Measurements from ENCODE around the gene CRAT.

The CRAT gene

DNA sequence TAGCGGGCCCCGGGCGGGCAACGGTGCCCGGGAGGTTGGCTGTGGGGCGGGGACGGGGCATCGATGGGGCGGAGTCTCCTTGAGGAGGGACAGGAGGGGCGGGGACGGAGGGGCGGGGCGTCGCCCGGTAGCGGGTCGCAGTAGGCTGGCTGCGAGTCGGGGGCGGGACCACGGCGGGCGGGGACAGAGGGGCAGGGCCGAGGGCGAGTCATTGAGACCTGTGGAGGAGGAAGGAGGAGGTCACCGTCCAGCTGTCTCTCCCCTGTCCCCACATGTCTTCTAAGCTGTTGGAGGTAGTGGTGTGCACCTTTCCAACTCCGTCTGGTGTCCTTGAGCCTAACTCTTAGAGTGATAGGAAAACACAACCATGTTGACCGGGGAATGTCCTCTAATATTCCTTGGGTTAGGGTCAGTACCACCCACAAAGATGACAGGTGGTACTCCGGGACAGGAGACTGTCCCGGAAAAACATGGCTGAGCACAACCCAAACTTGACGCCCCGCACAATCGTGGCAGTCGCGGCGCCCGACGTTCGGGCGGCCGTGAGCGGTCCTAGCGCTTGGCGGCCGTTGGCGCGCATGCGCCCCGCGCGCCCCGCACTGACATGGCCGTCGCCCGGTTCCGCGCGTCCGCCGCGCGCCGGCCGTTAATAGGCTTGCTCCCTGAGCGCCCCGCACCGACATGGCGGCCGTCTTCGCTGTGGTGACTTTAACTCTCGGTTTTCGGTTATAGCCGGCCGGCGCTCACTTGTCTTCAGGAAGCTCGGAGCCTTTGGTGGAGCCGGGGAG, at the start of gene CRAT, which contains the start of gene PTPA:
Gene CRAT, minus strand, starts transcription at position 54 of the 788 bp plus-strand sequence. CDS start 284 bp downstream, outside the sequence.
Gene PTPA, plus strand, starts transcription at position 676 of the 788 bp plus-strand sequence. CDS start 186 bp downstream, outside the sequence.
- peak; percentile 82 for DNase-seq

DNA sequence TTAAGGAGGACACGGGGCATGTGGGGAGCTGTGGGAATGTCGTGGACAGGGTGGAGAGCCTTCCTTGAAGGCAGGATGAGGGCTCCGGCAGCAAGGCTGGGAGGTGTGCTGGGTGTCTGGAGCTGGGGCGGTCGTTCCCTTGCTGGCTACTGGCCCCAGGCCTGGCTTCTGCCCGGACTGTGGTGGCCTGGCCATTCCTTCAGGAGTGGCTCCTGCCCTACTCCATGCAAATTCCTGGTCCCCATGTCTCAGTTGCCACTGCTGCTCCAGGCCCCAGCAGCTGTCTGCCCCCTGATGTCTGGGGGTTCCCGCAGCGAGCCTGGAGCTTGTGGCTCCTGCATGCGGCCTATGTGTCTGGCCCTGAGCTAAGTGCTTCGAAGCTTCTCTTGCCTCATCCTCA, 45.6 kb upstream of the CRAT start:
- no peak for DNase-seq

DNA sequence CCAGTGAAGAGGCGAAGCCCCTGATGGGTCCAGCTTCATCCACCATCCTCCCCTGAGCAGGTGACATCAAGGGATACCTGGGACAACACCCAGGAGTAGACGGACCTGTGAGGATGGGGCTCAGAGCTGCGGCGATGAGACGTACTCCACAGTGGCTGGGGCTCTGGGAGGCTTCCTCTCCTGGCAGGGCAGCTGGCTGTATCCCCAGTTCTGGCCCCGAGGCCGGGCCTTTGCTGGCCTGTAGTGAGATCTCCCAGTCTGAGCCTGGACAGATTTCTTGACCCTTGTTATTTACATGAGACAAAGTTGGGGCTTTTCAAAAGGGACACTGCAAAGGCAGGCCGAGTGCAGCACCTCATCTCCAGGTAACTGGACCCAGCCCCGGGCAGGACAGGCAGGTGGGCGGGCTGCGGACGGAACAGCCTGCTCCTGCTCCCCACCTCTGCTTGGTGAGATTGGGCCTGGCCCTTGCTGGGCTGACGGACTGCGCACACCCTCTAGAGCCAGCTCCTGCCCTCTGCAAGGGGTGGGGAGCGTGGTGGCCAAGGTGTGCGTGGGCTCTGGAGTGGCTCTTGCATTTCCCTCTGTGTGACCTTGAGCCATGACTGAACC, 44.4 kb upstream of the CRAT start:
- DNase-seq: no peak

DNA sequence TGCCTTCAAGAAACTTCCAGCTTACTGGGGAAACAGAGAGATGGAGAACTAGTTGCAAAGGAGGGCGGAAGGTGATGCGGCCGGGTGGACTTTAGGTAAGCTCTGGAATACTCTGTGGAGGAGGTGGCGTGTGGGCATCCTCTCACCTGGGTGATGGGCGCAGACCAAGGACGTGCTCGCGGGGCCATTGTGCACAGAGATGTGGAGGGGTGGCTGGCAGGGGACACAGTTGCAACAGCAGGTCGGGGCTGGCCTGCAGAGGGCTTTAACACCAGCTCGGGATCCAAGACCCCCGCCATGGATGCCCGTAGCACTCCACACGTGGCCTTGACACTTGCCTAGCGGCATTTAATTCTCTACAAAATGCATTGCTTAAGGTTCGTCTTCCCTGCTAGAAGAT, 40.9 kb upstream of the CRAT start:
- no peak for DNase-seq

DNA sequence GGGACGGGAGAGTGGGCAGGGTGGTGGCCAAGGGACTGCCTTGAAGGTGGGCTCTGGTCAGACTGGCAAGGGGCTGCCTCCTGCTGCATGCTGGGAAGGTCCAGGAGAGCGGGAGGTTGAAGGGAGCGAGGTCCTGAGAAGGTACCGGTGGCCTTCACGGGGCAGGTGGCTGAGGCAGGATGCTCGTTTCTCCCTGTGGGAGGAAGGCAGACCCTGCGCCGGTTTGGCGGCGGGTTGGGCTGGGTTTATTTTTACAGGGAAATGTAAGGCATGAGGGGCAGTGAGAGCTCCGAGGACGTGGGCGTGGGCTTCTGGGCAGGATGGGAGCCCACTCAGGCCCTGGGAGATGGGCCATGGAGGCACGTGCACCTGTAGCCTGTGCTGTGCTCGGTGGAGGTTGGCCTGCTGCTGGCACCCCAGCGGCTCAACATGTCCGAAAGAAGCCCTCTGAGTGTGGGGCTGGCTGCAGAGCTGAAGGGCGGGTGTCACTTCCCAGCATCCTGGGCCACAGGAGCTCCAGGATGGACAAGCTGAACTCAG, 40.1 kb upstream of the CRAT start:
- no peak for DNase-seq

DNA sequence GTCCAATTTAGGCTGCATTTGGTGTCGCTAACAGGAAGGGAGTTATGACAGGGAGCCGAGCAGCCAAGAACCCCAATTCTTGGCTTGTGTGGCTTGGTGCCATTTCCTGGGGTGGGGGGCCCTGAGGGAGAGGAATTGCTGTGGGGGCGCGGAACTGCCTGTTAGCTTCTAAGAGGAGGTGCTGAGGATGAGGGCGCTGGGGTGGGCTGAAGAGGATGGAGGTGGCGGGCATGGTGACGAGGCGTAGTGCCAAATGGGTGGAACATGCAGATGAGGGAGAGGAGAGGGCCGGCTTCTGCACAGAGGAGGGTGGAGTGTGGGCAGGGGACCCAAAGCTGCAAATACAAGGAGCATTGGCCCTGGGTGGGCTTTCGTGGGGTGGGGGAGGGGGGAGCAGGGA, 39.5 kb upstream of the CRAT start:
- DNase-seq: no peak

DNA sequence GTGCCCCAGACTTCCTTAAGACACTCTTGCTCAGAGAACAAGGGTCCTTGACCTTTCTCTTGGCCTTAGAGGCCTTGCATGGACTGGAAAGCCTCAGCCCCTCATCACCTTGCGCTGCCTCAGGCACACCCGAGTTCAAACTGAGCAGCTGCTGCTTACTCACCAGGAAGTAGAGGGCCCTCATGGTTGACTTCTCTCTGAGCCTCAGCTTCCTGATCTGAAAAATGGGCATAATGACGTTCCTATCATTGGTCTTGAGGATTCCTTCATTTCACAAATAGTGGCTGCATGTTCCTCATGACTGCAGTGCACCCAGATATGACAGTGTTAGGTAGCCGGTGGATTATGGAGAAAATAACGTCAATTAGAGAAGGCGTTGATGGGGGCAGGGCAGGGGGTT, 38.8 kb upstream of the CRAT start:
- DNase-seq: no peak

DNA sequence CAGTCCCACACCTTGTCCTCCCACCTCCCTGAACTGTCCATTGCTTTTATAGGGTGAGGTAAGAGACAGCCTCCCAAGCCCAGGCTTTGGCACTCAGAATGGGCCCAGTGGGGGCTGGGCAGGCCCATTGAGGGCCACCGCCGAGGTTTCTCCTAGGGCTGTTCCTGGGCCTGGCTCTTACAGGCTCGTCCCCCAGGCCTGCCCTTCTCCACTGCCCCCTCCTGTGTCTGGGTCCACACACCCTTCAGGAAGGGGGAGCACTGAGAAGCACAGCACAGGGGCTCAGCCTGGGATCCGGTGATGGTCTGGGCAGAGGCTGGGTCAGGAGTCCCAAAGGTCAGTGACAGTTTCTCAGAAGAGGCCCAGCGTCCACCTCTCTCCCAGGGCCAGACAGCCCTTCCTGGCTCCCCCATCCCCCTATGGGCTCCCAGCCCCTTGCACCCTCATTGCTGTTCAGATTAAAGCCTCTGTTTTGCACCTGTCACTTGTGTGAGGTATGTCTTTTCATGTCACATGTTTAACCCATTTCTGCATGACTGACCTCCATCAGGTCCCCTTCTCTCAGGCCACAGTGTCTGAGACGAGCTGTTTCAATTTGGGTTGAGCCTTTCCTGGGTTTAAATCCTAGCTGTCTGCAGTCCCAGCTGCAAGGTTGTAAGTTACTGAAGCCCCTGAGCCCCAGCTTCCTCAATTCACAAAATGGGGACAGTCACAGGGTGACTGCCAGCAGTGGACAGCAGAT, 38.0 kb upstream of the CRAT start:
- no peak for DNase-seq

DNA sequence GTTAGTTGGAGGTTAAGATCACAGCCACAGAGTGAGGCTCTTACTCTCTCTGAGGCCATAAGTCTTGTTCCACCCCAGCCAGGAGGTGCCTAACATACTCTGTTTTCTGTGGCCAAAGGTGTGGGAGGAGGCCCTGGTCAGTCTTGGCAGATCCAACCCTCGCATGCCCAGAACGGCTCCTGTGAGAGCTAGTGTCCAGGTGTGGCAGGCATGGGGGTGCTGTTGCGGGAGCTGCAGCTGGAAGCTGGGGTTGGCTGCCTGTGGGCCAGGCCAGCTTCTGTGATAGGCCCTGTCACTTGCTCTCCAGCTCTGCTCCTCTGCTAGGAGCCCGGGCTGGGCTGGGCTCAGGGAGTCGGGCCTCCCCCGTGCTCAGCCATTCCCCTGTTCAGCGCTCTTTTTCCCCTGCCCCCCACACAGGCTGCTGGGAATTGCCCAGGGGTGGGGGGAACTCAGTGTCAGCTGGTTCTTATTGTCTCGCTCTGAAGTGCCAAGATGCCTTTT, 35.9 kb upstream of the CRAT start:
- DNase-seq: no peak

DNA sequence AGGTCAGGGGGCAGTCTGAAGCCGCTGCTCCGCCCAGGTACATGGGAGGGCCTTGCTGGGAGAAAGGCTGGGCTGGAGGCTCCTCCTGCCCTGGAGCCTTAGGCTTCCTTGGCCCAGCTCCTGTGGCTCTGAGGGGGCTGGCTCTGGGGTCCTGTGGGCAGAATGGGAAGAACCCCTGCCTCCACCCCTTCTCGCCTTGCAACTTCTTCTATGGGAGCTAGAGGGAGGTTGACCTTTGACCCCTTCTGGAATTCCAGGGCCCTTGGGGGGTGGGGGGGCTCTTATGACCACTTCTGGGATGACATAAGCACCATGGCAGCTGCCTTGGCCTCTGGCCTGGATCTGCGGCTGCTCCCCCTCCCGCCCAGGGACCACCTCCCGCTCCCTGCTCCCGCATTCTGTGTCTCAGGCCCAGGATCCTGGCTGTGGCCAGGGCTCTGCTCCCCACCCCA, 35.3 kb upstream of the CRAT start:
- DNase-seq: no peak

DNA sequence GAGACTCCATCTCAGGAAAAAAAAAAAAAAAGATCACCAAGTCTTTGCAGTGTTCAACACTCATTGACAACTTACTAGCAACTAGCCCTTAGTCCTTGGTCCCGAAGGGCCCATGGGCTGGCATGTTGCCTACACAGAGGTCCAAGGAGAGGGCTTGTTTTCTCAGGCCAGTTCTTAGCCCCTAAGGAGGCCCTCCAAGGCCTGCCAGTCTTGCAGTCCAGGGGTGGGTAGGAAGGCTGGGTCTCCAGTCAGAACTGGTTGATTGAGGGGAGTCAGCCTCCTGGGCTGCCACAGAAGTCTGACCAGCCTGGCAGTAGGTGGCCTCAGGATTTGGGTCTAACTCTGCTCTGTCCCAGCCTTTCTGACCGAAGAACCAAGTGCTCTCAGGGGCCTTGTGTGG, 34.7 kb upstream of the CRAT start:
- DNase-seq: no peak

DNA sequence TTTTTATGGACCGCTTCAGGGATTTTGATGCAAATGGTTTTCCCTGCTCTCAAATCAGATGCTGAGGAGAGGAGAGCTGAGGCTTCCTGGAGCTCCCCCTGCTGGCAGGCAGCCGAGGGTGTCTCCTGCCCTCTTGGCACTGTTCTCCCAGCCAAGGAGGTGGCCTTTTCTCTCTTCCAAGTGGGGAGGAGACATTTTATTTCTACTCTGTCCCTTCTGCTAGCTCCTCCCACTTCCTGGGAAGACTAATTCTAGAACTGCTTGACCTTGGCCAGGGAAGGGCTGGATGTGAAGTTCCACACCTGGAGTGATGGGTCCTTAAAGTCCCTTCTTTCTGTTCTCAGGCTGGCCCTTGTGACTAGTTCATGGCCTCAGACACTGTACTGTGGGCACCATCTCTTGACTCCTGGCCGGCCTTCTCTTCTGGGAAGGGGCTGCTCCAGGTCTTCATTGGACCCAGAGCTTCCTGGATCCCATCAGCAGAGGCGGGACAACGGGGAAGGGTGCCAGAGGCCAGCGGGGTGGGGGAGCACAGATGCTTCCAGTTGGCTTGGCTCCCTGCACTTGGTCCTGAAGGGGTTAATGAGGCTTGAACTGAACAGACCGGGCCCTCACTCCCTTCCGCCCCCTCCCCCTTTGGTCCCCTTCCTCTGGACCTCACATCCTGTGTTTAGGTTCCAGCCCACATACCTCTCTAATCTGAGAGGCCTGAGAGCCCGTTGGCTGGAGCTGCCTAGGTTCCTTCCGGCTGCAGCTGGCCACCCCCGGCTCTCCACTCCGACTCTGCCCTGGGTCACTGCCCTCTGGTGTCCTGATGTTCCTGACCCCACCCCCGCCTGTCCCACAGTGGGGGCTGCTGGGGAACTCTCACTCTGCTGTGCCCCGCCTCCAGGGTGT, 32.7 kb upstream of the CRAT start:
- peak; percentile 33 for DNase-seq

DNA sequence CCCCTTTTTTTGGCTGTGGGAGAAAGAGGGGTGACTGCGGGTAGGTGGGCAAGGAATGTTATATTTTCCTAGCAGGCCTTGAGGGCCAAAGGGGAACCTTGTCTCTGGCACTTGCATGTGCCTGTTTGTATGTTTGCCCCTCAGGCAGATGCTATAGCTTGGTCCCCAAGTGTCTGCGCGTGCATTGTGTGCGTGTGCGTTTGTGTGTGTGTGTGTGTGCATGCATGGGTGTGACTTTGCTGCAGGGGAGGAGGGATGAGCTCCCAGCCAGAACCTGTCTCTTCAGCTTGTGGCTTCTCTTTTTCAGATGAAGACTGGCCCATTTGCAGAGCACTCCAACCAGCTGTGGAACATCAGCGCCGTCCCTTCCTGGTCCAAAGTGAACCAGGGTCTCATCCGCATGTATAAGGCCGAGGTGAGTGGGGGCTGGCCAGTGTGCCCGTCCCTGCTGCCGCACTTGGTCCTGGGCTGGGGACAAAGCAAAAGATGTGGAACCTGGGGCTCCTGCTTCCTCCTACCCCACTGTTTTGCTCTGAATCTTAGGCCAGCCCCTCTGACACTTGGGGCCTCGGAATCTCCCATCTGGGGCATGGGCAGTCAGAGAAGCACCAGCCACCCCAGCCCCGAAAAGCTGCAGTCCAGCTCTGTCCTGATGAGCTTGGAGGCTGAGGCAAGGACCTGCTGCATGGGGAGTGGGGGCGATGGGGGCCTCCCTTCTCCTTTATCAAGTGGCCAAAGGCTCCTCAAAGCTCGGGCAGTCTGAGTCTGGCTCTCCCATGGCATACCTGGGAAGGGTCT, 31.7 kb upstream of the CRAT start:
- DNase-seq: no peak

DNA sequence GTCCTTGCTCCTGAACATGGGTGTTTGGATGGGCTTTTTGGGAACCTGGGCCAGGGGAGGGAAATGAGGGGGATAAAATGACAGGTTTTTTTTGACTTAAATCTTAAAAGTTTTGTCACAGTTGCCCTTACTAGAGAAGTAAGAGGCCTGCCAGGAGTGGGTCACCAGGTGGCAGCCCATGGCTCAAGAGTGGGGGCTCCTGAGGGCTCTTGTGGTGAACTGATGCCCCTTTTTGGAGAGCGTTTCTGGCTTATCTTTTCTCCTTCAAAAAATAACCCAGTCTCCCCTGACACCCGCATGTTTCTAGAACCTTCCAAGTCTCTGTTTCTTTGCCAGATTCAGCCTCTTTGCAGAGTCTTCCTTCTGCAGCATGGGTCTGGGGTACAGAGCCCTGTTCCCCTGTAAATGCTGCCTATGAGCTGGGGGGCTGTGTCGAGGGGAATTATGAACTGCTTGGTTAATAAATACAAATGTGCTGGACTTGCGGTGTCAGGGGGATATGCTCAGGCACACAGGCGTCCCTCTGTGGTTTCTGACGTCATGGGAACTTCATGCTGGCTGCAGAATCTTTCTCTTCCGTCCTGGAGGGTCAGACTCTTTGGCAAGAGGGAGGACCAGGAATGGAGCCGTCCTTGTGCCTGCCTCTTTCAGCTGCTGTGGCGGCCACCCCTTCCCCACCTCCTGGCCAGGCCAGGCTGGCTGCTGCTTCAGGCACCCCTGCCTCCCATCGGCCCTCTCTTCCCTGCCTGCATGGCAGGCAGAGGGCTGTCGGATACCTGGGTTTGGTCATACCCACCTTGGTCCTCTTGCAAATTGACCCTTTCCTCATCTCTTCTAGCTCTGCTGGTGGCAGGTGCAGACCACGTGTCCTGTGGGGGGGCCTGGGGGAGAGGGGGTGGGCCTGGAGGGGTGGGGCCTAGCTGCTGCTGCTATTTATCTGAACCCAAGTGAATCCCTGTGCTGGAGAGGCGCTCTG, 30.8 kb upstream of the CRAT start:
- peak; percentile 69 for DNase-seq

DNA sequence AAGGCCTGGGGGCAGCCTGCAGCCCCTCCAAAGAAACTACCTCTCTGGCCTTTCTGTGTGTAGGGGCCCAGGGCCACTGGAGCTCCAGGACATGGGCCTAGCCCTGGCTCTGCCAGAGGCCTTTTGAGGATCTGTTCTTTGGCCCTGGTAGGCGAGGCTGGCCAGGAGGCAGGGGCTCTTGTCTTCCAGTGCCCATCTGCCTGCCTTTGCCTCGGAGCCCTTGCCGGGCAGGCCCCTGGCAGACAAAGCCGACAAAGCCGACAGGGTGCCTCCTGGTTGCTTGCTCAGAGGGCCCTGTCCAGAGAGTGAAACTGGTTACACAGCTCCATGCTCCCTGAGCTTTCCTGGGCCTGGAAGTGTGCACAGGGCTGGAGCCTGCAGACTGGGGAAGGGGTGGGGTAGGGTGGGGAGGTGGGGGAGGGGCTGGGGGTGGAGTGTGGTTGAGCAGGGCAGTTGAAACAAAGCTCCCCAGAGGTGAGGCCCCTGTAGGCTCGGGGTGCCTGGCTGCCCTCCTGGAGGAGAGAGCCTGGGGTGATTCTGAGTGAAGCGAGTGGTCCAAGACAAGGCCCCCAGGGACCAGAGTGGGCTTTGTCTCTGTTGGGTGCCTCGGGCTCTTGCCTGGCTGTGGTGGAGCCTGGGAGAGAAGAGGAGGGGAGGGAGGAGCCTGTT, 29.9 kb upstream of the CRAT start:
- DNase-seq: peak; percentile 31

DNA sequence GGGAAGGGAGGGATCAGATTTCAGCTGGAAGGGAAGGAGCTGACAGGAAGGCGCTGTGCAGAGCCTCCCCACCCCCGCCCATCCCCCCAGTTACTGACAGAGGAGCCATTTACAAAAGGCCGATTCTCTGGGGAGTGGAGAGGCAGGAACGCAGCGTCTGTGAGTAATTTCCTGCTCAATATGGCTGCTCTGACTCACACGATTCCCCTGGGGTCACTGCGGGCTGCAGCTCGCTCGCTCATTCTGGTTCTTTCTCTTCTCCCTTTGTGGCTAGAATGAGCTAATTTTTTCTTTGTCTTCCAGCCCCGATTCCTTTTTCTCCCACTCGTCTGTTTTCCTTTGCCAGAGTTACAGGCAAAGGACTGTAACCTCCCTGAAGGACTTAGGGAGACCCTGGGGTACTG, 29.4 kb upstream of the CRAT start:
- DNase-seq: peak; percentile 96

DNA sequence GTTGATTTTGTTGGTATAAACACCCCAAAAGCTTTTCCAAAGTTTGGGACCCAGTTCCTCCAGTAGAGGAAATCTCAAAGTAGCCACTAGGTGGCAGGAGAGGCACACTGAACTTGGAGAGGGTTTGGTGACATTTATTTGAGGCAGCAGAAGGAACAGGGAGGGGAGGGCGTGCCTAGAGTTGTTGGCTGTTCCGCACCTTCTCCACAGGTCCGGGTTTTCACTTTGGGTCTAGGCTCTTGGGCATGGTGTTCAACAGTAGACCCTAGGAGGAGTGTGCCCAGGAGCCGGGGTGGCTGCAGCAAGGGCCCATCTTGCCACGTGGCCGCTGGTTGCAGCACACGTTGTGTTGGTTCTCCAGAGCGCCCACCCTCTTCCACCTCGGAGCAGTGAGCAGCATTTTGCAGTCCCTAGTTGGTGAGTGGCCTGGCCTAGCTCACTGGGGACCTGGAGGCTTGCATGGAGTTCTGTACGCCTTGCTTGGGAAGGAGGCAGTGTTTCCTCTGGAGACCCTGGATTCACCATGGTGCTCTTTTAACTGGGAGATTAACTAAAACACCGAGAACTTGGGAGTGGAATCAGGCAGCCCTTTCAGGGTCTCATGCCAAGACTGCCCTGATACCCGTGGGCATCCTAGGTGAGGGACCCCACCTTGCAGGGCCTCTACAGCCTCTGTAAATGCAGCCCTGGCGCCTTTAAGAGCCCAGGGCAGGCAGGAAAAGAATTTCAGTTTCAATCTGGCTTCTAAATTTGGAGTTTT, 28.8 kb upstream of the CRAT start:
- DNase-seq: peak; percentile 93

DNA sequence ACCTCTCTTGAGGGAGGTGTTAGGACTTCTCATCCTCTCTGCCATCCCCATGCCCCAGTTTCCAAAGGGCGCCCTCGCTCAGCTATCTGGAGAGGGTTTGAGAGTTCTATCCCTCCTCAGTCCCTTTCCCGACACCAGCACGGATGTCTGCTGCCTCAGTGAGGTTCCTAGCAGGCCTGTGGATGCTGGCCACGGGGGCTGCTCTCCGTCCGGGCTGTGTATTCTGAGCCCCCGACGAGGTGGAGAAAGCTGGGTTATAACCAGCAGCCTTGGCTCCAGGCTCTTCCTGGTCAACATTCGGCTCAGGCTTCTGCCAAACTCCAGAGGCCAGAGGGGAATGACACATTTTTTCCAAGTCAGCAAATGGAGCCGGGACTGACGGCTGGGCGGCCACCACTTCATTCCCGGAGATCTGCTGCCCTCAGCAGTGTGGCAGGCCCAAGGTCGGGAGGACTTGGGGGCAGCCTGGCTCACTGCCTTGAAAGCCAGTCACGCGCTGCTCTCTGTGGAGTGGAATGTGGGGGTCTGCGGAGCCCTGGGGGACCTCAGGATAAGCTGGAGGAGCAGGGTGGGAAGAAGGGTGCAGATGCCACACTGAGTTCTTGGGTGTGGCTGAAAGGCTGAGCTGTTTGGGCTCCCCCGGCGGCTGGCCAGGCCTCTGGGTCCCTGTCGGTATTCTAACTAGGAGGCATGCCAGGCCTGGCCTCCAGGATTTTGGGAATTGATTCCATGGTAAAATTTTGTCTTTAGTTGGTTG, 28.1 kb upstream of the CRAT start:
- no peak for DNase-seq
